ENCODE data around the gene SNRNP200. TPM values are rescaled to one million over a fixed set of nuclear protein-coding genes. Genes with fewer than 3 reads are reported as not detected.

Gene SNRNP200
- total RNA-seq, 4 donors from 2014 or later = 81.4 to 106 (median 86.8) TPM

DNA sequence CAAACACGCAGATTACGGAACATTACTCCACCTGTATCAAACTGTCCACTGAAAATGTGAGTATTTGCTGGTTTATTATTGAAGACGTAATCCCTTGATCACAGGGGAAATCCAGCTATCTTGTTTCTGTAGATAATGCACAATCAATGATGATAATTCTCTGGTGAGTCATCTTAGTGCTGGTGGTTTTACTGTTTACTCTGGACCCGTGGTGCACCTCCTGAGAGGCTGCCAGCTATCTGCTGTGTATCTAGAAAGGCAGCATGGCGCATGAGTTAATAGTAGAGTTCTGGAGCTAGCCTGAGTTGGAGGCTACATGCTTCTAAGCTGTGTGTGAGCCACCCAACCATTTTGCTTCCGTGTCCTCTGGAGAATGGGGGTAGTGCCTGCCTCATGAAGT is 36.7 kb upstream of the SNRNP200 start:
- intact Hi-C loops (cut with DNase I; ENCODE audit: low total_unique reads) (no loop called here), in situ Hi-C loops (cut with MboI; ENCODE audit: low pct_ligation_motif_present in 1 of 4, low pct_unique_long_range_greater_than_20kb in 1 of 4, low sequenced_read_pairs in 3 of 4) (no loop called here)
- no peak for DNase-seq
- Histone ChIP-seq H3K27me3 (no peaks in the 10 kb centered on the region), H3K4me1 (no peaks in the 10 kb centered on the region), H3K27ac (no peak overlapping the region), H3K36me3 (no peaks in the 10 kb centered on the region), H3K4me3 (no peak overlapping the region), H3K9me3 (no peaks in the 10 kb centered on the region)
- 58 to 73% methylated on average over 5 to 6 of the region's 6 CpGs for WGBS, 2 donors (ENCODE audit: low coverage in 1 of 2)
- no peak for TF ChIP-seq POLR2A (IDR thresholded peaks at IDR 0.05)

DNA sequence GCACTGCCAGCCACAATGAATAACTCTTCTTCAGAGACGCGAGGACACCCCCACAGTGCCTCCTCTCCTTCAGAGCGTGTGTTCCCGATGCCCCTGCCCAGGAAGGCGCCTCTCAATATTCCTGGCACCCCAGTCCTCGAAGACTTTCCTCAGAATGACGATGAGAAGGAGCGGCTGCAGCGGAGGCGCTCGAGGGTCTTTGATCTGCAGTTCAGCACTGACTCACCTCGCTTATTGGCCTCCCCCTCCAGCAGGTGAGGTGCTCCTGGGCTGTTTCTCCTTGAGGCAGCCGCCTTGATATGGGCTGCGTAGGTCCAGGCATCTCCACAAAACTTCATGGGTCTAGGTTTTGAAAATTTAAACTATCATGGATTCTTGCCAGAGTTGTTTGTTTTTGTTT is 36.3 kb upstream of the SNRNP200 start:
- DNase-seq = no peak
- TF ChIP-seq POLR2AphosphoS5 (IDR thresholded peaks at IDR 0.05) (no peak), POLR2A (IDR thresholded peaks at IDR 0.05) (no peak), EP300 (IDR thresholded peaks at IDR 0.05; ENCODE audit: low read depth) (no peak)
- TF ChIP-seq, protein P1, sequence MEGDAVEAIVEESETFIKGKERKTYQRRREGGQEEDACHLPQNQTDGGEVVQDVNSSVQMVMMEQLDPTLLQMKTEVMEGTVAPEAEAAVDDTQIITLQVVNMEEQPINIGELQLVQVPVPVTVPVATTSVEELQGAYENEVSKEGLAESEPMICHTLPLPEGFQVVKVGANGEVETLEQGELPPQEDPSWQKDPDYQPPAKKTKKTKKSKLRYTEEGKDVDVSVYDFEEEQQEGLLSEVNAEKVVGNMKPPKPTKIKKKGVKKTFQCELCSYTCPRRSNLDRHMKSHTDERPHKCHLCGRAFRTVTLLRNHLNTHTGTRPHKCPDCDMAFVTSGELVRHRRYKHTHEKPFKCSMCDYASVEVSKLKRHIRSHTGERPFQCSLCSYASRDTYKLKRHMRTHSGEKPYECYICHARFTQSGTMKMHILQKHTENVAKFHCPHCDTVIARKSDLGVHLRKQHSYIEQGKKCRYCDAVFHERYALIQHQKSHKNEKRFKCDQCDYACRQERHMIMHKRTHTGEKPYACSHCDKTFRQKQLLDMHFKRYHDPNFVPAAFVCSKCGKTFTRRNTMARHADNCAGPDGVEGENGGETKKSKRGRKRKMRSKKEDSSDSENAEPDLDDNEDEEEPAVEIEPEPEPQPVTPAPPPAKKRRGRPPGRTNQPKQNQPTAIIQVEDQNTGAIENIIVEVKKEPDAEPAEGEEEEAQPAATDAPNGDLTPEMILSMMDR (IDR thresholded peaks at IDR 0.05) = no peak
- Histone ChIP-seq H3K27ac (no peak overlapping the region), H3K27me3 (no peaks in the 10 kb centered on the region), H3K4me1 (peaks cover 0 to under 1% (median 0%) of the 10 kb centered on the region in 4 donors), H3K4me3 (no peak overlapping the region), H3K36me3 (no peaks in the 10 kb centered on the region), H3K9me3 (no peaks in the 10 kb centered on the region)
- in situ Hi-C loops (cut with MboI; ENCODE audit: low pct_ligation_motif_present in 1 of 4, low pct_unique_long_range_greater_than_20kb in 1 of 4, low sequenced_read_pairs in 3 of 4) = no loop called here
- intact Hi-C loops (cut with DNase I; ENCODE audit: low total_unique reads) = no loop called here
- 95 to 98% methylated on average over 10 to 14 of the region's 14 CpGs for WGBS, 2 donors (ENCODE audit: low coverage in 1 of 2)

DNA sequence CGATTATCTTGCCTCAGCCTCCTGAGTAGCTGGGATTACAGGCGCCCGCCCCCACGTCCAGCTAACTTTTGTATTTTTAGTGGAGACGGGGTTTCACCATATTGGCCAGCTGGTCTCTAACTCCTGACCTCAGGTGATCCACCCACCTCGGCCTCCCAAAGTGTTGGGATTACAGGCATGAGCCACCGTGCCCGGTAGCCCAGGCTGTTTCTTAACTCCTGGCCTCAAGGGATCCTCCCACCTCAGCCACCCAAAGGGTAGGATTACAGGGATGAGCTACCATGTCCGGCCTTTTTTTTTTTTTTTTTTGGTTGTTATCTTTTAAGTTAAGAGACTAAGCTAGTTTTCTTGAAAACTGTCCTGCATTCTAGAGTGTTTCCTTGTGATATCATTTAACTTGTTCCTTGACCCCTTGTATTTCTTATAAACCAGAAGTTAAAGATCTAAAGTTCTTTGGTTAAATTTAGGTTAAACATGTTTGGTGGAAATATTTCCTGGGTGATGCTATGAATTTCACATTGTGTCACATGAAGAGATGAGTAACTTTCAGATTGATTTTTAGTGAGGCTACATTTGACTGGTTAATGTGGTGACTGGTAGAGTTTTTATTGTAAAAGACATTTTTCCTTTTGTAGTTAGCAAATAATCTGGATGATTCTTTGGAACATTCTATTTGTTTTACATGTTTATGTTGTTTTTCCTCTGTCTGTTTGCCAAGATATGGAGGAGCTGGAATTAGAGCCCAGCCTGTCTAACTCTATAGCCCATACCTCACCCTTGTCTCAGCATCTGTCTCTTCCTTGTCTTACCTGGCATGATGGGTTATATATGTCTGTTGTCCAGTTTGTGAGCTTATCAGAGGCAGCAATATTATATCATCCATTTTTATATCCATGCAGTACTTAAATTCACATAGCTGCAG is 35.4 kb upstream of the SNRNP200 start:
- TF ChIP-seq POLR2A (IDR thresholded peaks at IDR 0.05) = no peak
- TF ChIP-seq, protein P1 (IDR thresholded peaks at IDR 0.05) = no peak
- TF ChIP-seq POLR2AphosphoS5 (IDR thresholded peaks at IDR 0.05) = no peak
- TF ChIP-seq EP300 (IDR thresholded peaks at IDR 0.05; ENCODE audit: low read depth) = no peak
- intact Hi-C loops (cut with DNase I; ENCODE audit: low total_unique reads) = no loop called here
- 78 to 100% methylated on average over 2 to 9 of the region's 9 CpGs for WGBS, 2 donors (ENCODE audit: low coverage in 1 of 2)
- in situ Hi-C loops (cut with MboI; ENCODE audit: low pct_ligation_motif_present in 1 of 4, low pct_unique_long_range_greater_than_20kb in 1 of 4, low sequenced_read_pairs in 3 of 4) = no loop called here
- Histone ChIP-seq H3K27ac (no peak overlapping the region), H3K4me1 (peaks cover 0 to 7% (median 6%) of the 10 kb centered on the region in 4 donors), H3K27me3 (no peaks in the 10 kb centered on the region), H3K9me3 (no peaks in the 10 kb centered on the region), H3K36me3 (no peaks in the 10 kb centered on the region), H3K4me3 (no peak overlapping the region)
- DNase-seq = no peak

DNA sequence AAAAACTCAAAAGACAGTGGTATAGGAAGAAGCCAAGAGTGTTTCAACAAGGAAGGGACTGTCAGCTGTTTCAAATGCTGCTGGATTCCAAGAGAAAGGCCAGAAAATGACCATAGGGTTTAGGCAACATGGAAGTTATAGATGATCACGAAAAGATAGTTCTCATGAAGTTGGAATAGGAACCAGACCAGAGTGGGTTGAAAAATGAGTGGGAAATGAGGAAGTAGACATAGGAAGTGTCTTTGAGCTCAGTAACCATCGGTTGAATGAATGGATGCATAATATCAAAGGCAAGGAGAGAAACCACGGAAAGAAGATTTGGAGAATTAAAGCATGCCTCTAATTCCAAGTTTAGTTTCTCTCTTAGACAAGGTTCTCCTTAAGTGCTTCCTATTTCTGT is 31.5 kb upstream of the SNRNP200 start:
- in situ Hi-C loops (cut with MboI; ENCODE audit: low pct_ligation_motif_present in 1 of 4, low pct_unique_long_range_greater_than_20kb in 1 of 4, low sequenced_read_pairs in 3 of 4) = no loop called here
- no peaks in the 10 kb centered on the region for H3K36me3 ChIP-seq
- WGBS, 2 donors (ENCODE audit: low coverage in 1 of 2) = 77 to 80% methylated on average over 3 of the region's 3 CpGs

More for the DNA sequence above, 31.5 kb upstream of the SNRNP200 start:
- Histone ChIP-seq H3K9me3 (no peaks in the 10 kb centered on the region), H3K4me3 (no peak overlapping the region), H3K27me3 (no peaks in the 10 kb centered on the region), H3K4me1 (peaks cover 6 to 15% (median 10%) of the 10 kb centered on the region in 4 donors), H3K27ac (no peak overlapping the region)
- no peak for DNase-seq
- intact Hi-C loops (cut with DNase I; ENCODE audit: low total_unique reads) = no loop called here
- TF ChIP-seq POLR2AphosphoS5 (IDR thresholded peaks at IDR 0.05) = no peak
- TF ChIP-seq, protein P1 (IDR thresholded peaks at IDR 0.05) = no peak
- no peak for TF ChIP-seq EP300 (IDR thresholded peaks at IDR 0.05; ENCODE audit: low read depth)
- no peak for TF ChIP-seq POLR2A (IDR thresholded peaks at IDR 0.05)

Measured in transverse colon (tissue), 4 donors.